Stimulated activated naive CD4-positive, alpha-beta T cell treated with Interleukin-2 at 50 U/mL for 16 hours (primary cell): ENCODE data around the gene SLC35B4.
"Not testable (repeated sequence)": the region's sequence is repeated elsewhere in the genome, so short reads cannot be mapped to it uniquely, and the experiment has no call there.

Experiments used
- DNase-seq: peaks from one replicate; lab custom pipeline; 2025; lab: John Stamatoyannopoulos, UW

SLC35B4 gene

DNA sequence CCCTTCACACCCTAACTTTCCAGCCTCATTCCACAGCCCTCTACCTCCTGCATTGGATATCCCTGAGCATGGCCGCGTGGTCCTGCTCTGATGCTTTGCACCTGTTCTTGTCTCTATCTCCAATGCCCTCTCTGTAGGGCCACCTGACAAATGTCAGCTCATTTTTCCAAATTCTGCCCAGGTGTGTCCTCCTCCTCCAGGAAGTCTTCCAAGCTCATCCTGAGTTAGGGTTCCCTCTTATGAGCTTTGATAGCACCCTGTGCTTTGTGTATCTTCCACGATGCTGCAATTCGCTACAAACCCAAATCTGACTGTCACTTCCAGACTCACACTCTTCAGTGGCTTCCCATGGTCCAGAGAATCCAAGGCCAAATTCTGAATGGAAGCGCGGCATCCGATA, 14.7 kb upstream of the SLC35B4 start:
- no peak for DNase-seq

DNA sequence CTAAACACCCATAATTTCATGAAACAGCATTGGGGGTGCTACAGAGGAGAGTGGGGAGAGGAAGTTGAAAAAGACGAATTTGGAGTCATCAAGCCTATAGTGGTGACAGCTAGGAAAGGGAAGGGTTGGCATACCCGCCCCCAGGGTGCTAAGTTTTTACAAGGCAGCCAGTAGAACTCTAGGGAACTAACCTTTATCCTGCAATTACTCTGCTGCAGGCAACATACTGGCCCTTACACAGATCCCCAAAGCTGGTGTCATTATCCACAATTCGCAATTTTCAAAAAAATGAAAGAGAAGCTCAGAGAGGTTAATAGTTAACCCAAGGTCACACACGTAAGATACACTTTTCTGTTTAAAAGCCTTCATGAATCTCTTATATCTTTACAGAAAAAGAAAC, 14.2 kb upstream of the SLC35B4 start:
- DNase-seq, result no peak

DNA sequence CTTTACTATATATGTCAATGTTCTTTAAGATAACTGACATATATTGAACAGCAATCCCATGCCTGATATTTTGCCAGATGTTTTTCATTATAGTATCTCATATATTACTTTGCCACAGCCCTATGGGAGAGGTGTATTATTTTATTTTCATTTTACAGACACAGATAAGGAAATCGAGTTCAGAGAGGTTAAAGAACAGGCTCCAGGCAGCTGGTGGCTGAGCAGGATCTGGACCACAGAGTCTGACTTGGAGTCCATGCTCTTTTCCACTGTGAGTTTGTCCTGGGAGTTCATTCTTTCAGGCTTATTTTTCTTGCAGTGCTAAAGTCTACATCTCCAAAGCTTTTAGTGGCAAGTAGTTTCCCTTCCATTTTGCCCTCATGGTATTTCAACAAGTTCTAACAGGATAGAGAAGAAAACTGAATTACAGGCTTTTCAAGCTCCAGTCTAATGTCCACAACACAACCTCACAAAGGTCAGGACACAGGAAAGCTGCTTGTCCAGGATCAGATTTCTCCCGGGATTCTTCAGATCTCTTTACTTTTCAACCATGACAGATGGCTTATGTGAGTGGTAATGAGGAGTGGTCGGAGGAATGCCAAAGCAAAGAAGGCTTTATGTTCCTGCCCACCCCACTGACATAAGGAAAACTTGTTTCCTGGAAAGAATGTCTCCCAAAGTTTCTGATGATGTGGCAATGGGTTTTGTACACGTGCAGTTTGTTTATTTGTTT, 13.1 kb upstream of the SLC35B4 start:
- DNase-seq, result no peak

DNA sequence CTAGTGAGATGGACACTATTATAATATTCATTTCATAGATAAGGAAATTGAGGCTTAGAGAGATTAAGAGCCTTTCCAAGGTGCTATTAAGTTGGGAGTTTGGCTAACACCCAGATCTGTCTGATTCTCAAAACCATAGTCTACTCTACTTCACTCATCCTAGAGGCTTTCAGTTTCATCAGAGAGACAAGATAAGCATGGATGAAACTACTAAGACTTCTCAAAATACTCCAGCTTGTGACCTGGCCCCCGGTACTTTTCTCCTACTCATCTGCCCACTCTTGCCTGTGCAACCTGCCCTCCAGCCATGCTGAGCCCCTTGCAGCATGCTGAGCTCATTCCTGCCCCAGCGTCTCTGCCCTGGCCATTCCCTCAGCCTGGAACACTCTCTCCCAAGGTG, 12.2 kb upstream of the SLC35B4 start:
- DNase-seq, result no peak

DNA sequence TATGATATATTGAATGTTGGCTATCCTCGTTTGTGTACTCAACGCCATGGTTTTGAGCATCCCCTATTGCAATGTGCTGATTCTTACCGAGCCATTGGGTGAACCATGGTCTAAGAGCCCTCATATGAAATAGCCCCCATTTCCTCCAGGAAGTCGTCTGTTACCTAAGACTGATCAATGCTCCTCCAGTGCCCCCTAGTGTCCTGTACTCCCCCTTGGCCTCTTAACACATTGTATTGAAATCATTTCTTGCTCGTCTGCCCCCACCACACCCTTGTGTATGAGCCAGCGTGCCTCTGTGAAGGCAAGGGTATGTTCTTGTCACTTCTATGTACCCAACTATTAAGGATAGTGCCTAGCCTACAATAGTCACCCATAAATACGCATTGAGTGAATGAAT, 11.2 kb upstream of the SLC35B4 start:
- peak; percentile 17 for DNase-seq

DNA sequence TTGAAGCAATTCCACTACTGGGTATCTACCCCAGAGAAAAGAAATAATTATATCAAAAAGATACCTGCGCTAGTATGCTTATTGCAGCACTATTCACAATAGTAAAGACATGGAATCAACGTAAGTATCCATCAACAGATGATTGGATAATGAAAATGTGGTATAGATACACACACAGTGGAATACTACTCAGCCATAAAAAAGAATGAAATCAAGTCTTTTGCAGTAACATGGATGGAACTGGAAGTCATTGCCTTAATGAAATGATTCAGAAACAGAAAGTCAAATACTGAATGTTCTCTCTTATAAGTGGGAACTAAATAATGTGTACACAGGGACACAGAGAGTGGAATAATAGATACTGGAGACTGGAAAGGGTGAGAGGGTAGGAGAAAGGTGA, 7.4 kb upstream of the SLC35B4 start:
- DNase-seq, result no peak

DNA sequence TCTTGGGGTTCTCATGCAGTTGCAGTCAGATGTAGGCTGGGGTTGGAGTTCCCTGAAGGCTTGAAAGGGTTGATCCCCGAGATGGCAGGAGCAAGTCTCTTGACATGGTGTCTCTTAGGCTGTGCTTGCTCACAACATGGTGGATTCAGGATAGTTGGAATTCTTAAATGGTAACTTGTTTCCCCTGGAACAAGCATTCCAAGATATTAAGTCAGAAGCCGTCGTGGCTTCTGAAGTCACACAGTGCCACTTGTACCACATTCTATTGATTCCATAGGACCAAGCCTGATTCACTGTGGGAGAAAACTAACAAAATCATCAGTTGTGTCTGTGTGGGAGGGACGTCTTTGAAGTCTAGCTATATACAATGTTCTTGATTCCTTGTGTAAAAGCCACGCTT, 3.5 kb upstream of the SLC35B4 start:
- DNase-seq, result no peak

DNA sequence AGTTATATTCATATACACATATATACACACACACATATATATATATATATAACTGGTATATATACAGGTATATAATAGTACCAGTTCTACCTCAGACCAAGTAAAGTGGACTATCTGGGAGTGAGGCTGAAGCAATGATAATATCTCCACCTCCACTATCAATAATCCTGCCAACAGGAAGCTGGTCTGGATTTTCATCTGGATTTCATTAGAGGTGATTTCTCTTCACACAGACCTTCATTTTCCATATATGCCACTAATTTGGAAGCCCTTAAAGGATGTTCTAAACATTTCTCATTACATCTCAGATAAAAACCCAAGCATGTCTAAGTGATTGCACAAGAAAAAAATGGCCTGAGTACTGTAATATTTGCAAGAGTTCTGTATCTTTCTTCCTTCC, 1.7 kb upstream of the SLC35B4 start:
- no peak for DNase-seq

DNA sequence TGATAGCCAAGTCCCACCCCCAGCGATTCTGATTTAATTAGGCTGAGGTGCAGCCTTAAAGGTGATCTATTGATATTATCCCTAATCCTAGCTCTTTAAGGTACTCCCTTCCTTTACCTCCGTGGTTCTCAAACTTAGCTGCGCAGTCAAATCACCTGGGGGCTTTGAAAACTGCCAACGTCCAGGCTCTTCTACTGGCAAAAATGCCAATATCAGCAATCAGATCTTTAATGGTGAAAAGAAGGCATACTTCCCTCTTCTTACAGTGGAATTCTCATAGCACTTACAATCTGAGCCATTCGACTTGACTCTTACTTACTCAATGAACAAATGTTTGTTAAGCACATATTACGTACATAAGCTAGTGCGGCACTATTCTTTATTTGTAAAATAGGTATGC, 704 bp upstream of the SLC35B4 start:
- no peak for DNase-seq

DNA sequence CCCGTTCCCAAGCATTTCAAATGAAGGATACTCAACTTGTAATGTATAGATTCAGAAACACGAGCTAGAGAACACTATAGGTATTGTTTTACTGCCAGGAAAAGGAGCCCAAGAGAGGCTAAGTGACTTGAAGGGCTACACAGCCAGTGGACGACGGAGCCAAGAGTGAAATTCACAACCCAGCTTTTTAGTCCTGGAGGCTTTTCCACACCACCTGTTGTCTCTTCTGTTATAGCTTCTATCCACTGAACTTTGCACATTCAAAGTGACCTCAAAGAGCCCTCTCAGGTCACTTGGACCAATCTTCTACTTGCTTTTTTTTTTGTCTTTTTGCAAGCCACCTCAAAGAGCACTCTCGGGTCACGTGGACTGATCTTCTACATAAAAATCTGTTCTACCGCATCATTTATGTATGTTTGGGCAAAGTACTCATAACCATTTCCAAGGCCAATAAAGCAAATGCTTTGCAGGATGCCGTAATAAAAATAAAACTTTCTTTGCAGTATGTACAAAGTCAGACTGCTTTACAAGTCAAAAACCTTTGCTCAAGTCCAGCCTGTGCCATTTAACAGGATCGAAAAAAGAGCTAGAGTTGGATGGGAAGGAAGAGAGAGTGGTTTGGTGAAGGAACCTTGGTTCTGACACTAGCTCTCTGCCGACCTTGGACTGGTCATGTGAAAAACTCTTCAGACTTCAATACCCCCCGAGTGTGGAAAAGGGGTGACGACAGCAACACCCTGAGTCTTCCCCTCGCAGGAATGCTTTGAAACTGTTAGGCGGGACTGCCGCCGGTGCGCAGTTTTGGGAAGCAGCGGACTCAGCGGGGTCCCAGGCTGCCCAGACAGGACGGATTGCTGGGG, 821 bp downstream of the SLC35B4 start:
- no peak for DNase-seq

DNA sequence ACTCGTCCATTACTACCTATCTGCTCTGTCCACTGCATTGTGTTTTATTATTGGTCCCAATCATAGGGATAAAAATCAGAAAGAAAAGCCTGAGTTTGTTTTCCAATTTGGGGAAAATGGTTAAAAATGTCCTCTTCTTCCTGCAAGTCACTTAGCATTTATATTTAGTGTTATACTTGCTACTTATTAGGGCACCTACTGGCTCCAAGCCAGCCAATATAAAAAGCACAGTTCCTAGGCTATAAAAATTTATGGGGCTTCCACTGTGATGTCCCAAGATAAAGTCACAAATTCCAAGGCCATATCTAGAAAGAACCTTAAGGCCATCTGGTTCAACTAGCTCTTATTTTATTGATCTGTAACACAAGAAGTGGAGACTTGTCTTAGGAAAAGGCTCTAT, 3.2 kb downstream of the SLC35B4 start:
- DNase-seq, result no peak

DNA sequence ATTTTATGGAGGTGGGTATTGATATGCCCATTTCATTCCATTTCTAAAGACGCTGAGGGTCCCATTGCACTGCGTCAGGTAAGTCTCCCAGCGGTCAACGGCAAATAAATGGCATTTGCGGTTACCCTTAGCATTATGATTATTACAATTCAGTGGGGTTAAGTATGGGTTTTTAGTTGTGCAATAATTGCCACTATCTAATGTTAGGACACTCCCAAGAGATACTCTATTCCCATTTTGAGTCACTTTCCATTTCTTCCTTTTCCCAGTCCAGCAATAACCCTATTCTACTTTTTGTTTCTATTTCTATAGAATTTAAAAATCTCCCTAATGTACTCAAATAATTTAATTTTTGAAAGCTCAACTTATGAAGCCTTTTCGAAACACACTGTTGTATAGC, 4.0 kb downstream of the SLC35B4 start:
- no peak for DNase-seq

DNA sequence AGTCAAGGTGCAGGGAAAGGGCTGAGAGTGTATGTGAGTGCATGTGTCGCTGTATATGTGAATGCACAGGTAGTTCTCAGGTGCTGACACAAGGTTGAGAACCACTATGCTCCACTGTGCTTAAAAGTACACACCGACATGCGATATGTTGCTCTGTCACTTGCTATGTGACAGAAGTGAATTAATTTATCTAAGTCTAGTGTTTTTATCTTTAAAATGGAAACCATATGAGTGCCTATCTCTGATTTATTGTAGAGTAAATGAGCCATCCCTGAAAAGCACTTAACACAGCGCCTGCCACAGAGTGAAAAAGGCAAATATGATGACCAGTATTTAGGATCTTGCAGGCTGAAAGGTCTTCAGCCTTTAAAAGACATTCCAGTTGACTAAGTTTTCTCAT, 4.9 kb downstream of the SLC35B4 start:
- DNase-seq, result no peak

DNA sequence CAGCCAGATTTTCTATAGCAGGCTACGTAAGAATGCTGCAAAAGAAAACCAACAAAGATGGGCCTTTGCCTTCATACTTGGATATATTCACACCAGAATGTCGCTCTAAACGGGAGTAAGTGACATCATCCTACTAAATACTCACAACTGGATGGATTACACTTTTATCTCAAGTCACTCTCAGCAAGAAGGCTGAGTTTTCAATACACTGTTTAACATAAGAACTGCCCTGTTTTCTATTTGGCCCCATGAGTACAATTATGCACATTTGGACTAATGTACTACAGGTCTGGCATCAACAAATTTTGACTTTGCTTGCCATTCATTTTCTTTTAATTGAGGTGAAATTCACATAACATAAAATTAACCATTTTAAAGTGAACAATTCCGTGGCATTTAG, 8.2 kb downstream of the SLC35B4 start:
- no peak for DNase-seq

DNA sequence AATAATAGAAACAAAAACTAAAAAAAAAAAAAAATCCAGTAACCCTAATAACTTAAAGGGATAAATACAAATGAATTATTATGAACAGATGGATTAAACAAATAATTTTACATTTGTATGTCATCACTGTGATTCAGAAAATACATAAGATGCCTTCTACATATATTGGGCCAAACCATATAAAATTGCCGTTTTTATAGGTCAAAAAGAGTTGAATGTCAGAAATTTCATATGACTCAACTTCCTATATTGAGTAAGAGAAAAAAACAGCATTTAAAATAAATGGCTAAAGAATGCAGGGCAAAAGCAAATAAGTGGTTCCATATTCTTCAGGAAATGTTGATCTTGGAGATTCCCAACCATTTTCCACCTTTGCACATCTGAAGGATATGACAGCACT, 9.4 kb downstream of the SLC35B4 start:
- DNase-seq, result no peak

DNA sequence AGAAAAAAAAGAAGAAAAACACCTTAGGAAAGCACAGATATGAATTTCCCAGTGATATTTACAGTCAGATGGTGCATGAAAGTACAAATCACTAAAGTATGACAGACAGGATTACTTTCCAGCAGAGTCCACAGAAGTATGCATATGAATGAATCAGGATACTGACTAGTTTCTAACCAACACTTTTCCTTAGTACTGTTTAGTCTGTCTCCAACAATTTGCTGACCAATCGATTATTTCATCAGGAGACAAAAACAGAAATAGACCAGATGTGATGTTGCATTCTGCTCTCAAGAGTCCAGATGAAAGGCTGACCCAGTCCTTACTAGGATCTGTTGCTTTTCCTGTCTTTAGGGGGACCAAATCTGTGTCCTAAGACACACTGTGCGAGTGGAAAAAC, 14.6 kb downstream of the SLC35B4 start:
- no peak for DNase-seq

DNA sequence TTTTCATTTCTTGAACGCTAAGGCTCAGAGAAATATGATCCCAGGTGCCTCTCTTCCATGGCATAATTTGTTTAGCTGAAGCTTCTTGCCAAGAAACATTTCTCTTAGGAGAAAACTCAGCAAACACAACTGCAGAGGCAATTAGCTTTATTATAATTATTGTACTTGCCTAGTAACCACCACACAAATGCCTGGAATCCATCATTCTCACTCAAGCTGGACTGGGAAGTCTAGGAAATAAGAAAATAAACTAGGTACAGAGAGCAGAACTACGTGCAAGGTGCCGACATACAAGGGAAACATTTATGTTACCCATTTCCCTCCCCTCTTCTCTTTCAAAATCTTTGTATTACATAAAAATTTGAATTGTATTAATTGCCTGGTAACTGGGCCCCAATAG, 15.1 kb downstream of the SLC35B4 start:
- no peak for DNase-seq

DNA sequence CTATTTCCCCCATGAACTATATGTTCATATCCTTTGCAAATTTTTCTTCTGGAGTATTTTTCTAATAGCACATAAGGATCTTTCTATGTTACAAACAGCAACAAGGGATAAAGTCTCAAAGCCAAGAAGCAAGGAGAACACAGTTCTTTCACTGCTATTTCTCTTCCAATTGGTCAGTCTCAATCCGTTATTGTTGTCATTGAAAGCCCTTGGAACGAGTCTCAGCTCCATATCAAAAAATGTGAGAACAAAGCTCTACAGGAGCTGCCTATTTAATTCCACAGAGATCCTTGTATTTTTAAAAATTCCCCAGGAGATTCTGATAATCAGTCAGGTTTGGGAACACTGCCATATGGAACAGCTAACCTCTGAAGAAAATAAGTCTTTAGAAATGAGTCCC, 15.7 kb downstream of the SLC35B4 start:
- DNase-seq, result no peak

DNA sequence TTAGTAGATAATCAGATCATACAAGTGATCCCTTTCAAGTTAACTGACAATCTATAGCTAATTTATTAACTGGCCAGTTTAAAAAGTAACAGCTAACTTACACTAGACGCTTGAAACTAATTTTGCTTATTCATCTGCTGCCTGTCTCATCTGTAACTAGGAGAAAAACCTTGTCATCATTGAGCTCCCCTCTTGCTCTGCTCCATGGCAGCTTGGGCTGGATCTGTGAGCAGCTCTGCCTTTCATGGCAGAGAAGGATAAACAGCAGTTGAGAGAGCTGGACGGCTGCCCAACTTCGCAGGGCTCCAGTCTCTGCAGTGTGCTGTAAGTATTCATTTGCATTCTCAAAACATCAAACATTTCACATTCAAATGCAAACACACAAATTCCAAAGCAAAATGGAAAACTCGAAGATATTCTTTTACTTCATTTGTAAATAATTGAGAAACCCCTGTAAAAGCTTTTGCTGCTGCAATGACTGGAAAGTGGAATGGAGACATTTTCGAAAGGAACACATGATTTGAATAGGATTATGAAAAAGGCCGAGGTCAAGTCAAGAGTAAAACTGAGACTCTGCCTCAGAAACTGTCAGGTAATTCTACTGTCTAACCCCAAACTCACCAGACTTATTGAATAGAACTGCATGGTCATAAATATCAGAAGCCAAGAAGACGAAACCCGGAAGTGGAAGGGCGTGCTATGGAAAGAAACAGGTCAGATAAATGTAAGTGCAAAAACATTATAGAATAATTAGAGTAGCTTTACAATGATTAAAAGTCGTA, 17.6 kb downstream of the SLC35B4 start:
- no peak for DNase-seq

DNA sequence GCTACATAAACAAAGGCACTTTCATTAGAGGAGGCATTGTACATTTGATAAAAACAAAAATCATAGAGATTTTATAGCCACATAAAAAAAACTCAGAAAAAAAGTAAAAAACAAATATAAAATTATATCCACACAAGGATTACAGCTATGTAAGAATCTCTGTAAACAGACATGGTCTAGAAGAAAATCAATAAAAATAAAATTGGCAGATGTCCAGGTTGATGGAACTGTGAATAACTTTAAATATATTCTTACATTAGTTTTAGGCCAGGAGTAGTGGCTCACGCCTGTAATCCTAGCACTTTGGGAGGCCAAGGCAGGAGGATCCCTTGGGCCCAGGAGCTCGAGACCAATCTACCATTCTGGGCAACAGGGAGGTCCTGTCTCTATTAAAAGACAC, 19.2 kb downstream of the SLC35B4 start:
- DNase-seq, result no peak

DNA sequence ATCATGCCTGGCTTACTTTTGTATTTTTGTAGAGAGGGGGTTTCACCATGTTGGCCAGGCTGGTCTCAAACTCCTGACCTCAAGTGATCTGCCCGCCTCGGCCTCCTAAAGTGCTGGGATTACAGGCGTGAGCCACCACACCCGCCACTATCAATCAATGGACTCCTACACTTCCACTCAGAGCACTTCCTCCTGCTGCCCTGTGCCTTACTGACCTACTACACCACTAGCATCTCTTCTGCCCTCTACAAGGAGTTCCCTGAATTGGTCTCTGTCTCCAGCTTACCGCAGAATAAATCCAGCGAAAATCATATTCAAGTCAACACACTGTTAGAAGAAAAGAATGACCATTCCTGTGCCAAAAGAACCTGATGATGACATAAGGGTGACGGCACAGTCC, 20.7 kb downstream of the SLC35B4 start:
- DNase-seq, result not testable (repeated sequence)

DNA sequence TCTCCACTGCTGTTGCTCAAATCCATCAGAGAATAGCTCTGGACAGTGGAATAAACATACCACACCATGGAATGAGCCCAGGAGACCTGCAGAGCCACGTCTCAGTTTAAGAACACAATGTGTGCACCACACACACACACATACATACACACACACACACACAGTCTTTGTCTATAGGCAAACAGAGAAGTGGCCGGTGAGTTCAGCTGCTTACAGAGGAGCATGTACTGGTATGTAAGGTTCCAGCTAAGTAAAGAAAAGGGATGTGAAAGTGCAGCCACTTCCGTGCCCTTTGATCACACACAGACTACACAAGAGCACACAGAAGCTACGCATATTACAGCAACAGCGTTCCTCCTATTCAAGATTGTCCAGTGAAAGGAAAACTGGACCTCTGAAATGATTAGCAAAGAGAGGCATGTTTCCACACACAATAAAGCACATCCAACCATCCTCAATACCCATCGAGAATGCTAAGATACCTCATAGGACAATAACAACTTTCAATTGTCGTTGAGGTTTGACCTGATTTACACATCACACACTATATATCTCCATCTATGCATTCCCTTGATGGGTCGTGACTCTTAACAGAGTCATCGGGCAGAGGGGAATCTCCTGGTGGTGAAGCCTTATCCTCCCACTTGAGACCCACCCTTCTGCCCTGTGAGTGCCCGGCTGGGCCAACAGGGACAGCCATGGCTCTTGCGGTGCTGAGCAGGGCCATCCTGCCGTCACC, 23.6 kb downstream of the SLC35B4 start:
- no peak for DNase-seq
